HG02678 (cell line): ENCODE data around the gene ACACA.

Experiments
- ATAC-seq: cut with Tn5 transposase; IDR thresholded peaks from one replicate; pipeline ENCODE4 v1.9.1; 2021; ENCODE audit warnings: mild to moderate bottlenecking, moderate library complexity; ENCODE audit not compliant: unreplicated experiment

The ACACA gene

GRCh38 chr17:37142294-37142896, 264.2 kb downstream of the ACACA start:
- ATAC-seq: no peak

GRCh38 chr17:37138571-37139120, 268.0 kb downstream of the ACACA start:
- no peak for ATAC-seq

- no peak for ATAC-seq
Observed at GRCh38 chr17:37137906-37138514, 268.6 kb downstream of the ACACA start.

DNA sequence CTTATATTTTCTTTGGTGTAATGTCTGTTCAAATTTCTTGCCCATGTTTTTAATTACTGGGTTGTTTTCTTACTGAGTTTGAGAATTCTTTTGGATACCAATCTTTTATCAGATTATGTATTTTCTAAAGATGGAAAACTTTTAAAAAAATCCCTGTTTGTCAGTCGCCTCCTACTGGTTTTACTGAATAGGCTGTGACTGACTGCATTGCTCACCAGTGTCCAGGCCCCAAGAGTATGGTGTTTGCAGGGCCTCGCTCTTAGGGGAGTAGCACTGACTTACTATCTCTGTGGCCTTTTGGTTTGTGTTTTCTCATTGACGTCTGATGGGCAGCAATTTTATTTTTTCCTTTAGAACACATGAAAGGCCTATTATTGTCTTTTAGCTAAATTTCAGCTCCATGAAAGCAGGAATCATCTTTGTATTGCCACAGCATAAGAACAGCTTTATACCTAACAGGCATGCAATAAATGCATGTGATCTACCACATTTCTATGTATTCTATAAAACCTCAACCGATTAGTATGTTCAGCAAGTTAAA, 269.5 kb downstream of the ACACA start:
- ATAC-seq: no peak

DNA sequence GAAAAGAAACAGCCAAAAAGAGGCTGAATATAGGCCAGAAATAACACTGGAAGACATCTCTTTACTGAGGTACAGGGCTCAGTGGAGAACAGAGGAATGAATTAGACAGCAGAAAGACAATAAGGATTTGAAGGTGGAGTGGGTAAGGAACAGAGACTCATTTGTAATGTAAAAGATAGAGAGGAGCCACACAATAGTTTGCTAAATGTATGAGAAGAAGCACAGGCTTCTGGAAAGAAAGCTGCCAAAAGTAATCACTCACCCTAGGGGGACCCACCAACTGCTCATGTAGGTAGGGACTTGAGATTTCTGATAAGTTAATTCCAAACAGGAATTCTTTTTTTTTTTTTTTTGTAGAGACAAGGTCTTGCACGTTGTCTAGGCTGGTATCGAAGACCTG, 271.1 kb downstream of the ACACA start:
- ATAC-seq: no peak

- no peak for ATAC-seq
Observed at GRCh38 chr17:37134050-37134449, 272.6 kb downstream of the ACACA start.

- ATAC-seq: no peak
Observed at GRCh38 chr17:37133136-37133535, 273.5 kb downstream of the ACACA start.

GRCh38 chr17:37131669-37132611, 274.7 kb downstream of the ACACA start:
- ATAC-seq: no peak

DNA sequence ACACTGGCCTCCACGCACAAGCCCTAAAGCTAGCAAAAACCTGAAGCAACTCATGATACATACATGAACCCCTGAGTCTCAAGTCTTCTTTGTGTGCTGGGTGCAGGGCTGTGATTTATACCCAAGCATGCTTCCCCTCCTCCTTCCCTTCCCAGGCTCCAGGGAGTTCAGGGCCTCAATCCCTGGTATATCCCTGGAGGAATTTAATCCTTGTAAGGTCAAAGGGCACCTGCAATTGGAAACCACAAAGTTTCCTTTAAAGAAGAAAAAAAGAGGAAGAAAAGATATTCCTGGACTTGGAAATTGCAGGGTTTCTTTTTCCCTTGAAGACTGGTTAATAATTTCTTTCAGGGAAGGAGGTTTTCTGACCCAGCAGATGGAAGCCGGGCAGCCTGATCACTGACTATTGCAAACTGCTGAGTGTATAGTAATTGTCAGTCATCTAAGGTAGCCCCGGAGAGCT, 275.6 kb downstream of the ACACA start:
- no peak for ATAC-seq

DNA sequence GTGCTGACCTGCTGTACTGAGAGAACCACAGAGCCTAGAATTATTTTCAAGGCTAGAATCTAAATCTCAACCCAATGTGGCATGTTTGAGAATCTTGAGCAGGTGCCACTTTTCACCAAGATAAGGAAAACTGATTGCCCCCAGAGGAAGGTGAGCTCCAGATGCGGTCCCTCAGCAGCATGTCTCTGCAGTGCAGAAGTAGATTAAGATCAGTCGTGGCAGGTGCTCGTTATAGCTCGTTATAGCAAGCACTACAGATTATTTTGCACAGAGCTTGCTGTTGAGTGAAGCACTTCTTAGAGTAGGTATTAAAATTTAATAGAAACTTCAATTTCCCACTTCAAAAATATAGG, 281.8 kb downstream of the ACACA start:
- ATAC-seq: no peak

DNA sequence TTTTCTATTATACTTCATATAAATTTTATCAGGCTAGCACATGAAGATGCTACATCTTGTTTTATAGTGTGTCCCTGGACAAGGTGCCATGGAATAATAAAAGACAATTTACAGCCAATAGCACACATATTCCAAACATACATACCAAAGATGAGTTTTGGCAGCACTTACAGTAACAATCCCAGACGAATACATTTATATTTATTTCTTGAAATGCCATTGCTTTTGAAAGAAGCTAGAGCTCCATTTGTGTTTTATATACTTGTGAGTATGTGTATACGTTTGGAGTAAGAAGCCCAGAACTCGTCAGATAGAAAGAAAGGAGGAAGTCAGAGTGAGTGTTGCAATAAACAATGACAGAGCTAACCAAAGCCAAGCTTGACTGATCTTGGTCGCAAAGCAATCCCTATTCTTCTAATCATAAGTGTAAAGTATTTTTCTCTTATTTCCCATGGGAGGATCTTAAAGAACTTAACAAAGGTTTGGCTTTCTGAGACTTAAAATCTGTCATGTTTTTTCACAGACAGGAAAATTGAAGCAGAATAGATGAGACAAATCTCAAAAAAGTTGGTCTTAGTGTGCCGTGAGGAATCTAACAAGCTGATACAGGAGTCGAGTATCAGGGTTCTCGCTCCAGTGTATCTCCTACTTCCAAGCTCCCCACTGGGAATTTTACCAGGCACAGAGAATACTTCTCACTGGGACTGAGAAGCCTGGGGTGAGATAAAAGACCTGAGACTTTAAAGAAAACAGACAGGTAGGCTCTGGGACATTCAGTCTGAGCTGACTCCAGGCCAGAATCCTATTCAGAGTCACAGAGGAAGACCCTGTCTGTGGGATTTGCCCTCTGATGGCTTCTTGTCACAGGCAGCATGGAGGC, 282.5 kb downstream of the ACACA start:
- ATAC-seq: no peak

DNA sequence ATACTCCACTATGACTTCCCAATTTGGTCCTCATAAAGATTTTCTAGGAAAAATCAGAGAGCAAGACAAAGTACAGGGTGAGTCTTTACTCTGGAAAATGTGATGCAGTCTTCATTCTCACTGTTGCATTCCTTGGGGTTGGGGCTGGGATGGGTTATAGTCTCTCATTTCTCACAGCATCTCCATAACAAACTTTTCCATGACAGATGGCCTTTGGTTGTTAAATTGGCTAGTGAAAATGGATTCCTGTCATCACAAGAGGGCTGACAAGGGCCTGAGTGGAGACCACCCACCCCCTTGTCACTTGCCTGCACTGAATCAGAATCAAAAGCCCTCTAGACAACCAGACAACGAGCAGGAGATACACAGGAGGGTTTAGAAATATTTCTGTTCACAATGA, 283.2 kb downstream of the ACACA start:
- ATAC-seq: no peak

DNA sequence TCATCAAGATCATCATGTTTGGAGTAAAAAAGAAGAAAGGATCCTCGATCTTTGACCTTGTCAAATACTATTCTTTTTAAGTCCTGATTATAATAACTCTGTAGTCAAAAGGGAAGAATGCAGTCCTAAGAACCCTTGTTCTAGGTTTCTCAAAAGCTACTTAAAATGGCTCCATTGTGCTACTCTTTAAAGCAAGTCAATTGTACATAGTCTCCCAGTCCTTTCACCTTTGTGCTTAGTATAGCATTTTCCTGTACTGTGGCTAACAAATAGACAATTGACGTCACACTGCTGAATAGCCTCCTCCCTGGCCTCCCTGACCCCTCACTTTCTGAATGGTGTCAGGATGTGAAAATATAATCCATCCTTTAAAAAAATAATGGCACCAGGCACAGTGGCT, 285.0 kb downstream of the ACACA start:
- no peak for ATAC-seq

GRCh38 chr17:37118366-37119137, 288.1 kb downstream of the ACACA start:
- no peak for ATAC-seq

GRCh38 chr17:37117373-37118142, 289.1 kb downstream of the ACACA start:
- no peak for ATAC-seq

DNA sequence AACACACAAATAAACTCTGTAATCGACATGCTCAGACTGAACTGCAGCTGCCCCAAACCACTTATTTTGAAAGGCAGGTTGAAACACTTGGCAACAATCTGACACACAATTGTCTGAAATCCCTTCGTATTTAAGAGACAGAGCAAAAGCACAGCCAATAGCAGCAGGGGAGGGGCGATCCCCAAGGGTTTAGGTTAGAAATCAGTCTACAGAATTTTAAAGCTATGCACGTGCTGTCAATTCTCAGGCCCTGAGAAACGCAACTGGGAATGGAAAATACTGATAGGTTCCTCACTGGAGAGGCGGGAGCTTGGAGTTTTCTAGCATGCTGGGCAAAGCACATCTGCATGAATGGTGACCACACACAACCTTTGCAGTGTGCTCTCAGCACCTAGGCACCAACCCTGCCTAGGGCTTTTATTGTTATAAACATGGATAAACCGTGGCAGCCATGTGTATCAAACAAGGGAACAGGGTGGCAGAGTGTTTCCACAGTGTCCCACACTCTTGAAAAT, 289.9 kb downstream of the ACACA start:
- no peak for ATAC-seq

- ATAC-seq: no peak
Observed at GRCh38 chr17:37111329-37111728, 295.3 kb downstream of the ACACA start.

- ATAC-seq: no peak
Observed at GRCh38 chr17:37110746-37111145, 295.9 kb downstream of the ACACA start.
